Subcutaneous abdominal adipose tissue (tissue), 5 donors: Measurements from ENCODE around the gene CCDC177.
A peak's percentile ranks its signal among the peaks of the same experiment; 100 is the strongest.

Source experiments
- H3K27ac ChIP-seq: one replicate; pipeline ENCODE4 v1.7.0; 2013; ENCODE audit warnings: low read depth, mild to moderate bottlenecking, inconsistent platforms, low read length, moderate library complexity
- H3K27me3 ChIP-seq, 5 donors: one replicate each; pipeline ENCODE4 v1.7.0; 2013; ENCODE audit warnings: low read length in 5 of 5, inconsistent platforms in 1 of 5; ENCODE audit not compliant: control insufficient read depth in 5 of 5, insufficient read depth in 4 of 5
- H3K36me3 ChIP-seq, 5 donors: one replicate each; pipeline ENCODE4 v1.7.0; 2013; ENCODE audit warnings: low read length in 5 of 5; ENCODE audit not compliant: control insufficient read depth in 5 of 5, insufficient read depth in 5 of 5
- H3K4me1 ChIP-seq, 5 donors: one replicate each; pipeline ENCODE4 v1.7.0; 2013; ENCODE audit warnings: low read length in 5 of 5, mild to moderate bottlenecking in 3 of 5, moderate library complexity in 1 of 5; ENCODE audit not compliant: control insufficient read depth in 5 of 5, insufficient read depth in 5 of 5
- H3K4me3 ChIP-seq, 5 donors: one replicate each; pipeline ENCODE4 v1.7.0; 2013; ENCODE audit warnings: low read length in 5 of 5, low read depth in 1 of 5
- H3K9ac ChIP-seq, 5 donors: one replicate each; pipeline ENCODE4 v1.7.0; 2013; ENCODE audit warnings: low read length in 5 of 5, mild to moderate bottlenecking in 4 of 5, moderate library complexity in 3 of 5
- H3K9me3 ChIP-seq, 5 donors: one replicate each; pipeline ENCODE4 v1.7.0; 2013; ENCODE audit warnings: low read length in 5 of 5; ENCODE audit not compliant: control insufficient read depth in 5 of 5
- donor health status: healthy.
- donor health status: healthy.
- donor health status: healthy.
- donor health status: healthy.
- donor health status: healthy.

CCDC177 gene

DNA sequence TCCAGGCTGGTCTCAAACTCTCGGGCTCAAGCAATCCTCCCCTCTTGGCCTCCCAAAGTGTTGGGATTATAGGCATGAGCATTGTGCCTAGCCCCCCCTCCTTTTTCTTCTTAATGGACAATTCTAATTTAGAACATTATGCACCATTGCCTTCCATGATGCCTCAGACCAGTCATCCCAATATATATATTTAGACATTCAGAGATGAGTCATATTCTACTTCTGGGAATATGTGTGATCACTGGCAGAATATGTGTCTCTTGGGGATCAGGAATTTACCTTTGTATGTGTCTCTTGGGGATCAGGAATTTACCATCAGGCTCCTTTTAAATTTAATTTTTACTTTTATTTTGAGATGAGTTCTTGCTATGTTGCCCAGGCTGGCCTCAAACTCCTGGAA lies 7.5 kb upstream of the CCDC177 start:
- no peaks in the 10 kb centered on the region for H3K36me3 ChIP-seq
- no peaks in the 10 kb centered on the region for H3K9me3 ChIP-seq
- H3K4me1 ChIP-seq = peaks cover 1 to 22% (median 7%) of the 10 kb centered on the region in 5 donors
- no peak overlapping the region for H3K9ac ChIP-seq
- no peaks in the 10 kb centered on the region for H3K27me3 ChIP-seq
- H3K4me3 ChIP-seq = no peak overlapping the region
- H3K27ac ChIP-seq = no peak overlapping the region

DNA sequence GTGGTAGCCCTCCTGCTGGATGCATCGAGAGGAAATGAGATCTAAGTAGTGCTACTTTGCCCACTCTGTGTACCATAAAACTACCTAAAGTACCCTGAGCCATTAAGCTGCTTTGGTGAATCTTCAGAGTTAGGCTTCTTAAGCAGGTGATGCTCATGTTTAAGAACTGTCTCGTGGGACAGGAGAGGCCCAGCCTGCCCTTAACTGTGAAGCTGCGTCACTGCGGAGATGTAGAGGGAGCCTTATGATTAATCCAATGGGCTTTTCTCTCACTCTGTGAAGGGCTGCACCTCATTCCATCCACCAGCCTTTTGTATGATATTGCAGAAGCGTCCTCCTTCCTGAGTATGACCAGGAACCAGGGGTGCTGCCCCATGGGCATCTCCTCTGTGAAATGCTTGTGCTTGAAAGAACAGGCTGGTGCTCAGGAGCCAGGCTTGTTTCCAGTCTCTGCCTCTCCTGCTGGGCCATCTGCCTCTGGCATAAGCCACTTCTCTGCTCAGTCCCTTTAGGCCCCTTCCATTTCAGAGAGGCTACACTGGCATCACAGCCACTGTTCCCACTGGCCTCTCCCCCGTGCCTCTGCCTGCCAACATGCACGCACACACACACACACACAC lies 6.8 kb upstream of the CCDC177 start:
- Histone ChIP-seq H3K4me1 (peaks cover 0 to 14% (median 3%) of the 10 kb centered on the region in 5 donors), H3K27ac (no peak overlapping the region), H3K36me3 (no peaks in the 10 kb centered on the region), H3K4me3 (no peak overlapping the region), H3K9me3 (no peaks in the 10 kb centered on the region), H3K9ac (no peak overlapping the region), H3K27me3 (peaks cover 0 to 6% (median 1%) of the 10 kb centered on the region in 5 donors)

DNA sequence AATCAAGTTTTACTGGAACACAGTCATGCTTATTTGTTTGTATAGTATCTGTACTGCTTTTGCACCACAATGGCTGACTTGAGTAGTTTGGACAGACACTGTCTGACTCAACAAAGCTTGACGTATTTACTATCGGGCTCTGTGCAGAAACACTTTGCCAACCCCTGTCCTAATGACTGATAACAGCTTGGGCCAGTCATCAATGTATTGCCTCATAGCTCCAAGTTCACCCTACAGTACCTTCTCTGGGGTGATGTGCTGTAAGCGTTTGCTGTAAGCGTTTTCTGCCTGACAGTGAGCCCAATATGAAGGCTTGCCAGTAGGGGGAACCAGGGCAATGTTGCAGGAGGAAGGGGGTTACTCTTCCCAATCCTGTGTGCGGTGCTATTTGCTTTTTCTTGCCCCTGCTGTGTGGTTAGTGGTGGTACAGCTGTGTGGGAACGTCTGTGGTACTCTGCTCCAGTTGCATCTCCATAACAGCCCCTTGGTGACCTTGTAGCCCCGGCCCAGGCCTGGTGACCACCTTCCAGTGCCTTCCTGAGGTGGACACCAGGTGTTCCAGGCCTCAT lies 5.4 kb upstream of the CCDC177 start:
- Histone ChIP-seq H3K27ac (no peak overlapping the region), H3K9ac (no peak overlapping the region), H3K36me3 (no peaks in the 10 kb centered on the region), H3K4me3 (no peak overlapping the region), H3K9me3 (no peaks in the 10 kb centered on the region), H3K27me3 (peaks cover 0 to 14% (median 6%) of the 10 kb centered on the region in 5 donors), H3K4me1 (peaks cover 0 to 5% (median 0%) of the 10 kb centered on the region in 5 donors)

DNA sequence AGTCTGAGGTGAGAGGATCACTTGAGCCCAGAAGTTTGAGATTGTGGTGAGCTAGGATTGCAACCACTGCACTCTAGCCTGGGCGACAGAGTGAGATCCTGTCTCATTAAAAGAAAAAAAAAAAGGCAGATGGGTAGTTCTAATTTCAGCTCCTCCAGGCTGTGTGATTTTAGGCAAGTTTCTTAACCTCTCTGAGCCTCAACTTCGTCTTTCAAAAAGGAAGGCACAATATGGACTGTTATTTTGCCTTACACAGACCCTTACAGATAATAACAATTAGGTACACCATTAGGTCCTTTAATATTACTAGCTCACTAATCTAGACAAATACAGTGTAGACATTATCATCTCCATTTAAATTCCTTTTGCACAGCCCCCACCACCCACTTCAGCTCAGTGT lies 4.8 kb upstream of the CCDC177 start:
- H3K4me1 ChIP-seq = peaks cover 0 to 10% (median 3%) of the 10 kb centered on the region in 5 donors
- H3K9me3 ChIP-seq = no peaks in the 10 kb centered on the region
- peaks cover 2 to 19% (median 7%) of the 10 kb centered on the region in 5 donors for H3K27me3 ChIP-seq
- no peaks in the 10 kb centered on the region for H3K36me3 ChIP-seq
- no peak overlapping the region for H3K27ac ChIP-seq
- no peak overlapping the region for H3K4me3 ChIP-seq
- no peak overlapping the region for H3K9ac ChIP-seq

DNA sequence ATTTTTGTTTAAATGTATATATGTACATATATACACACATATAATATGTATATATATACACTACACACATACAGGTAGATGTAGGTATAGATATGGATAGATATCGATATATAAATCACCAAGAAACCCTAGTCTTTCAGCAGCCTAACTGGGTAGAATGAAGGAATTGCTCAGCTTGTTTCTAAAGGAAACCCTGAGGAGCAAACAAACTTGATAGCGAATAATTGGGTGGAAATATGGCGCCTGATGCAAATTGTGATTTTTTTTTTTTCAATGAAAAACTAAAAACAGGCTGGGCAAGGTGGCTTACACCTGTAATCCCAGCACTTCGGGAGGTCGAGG lies 254 bp upstream of the CCDC177 start:
- no peak overlapping the region for H3K27ac ChIP-seq
- H3K9ac ChIP-seq = no peak overlapping the region
- H3K9me3 ChIP-seq = peaks cover 0 to 3% (median 0%) of the 10 kb centered on the region in 5 donors
- H3K4me3 ChIP-seq = no peak overlapping the region
- H3K4me1 ChIP-seq = peaks cover 0 to 43% (median 31%) of the 10 kb centered on the region in 5 donors
- peaks cover 33 to 59% (median 45%) of the 10 kb centered on the region in 5 donors for H3K27me3 ChIP-seq
- H3K36me3 ChIP-seq = no peaks in the 10 kb centered on the region

DNA sequence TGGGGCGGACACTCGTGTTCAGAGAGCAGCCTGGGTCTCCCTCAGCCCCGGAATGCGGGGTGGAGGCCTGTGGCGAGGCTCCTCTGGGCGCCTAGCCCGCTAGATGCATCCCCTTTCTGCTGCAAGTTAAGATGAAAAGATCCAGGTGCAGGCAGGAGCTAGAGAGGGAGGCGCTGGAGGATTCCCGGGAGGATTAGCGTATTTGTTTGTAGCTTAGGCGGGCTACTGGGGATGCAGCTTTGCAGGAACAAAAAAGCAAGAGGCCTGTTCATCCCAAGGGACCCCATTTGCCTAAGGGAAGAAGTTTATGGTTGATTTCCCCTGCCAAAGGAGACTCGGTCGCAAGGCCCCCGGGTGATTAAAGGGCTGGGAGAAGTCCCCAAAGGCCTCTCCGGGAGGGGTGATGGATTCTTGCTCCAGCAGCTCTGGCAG lies 824 bp downstream of the CCDC177 start:
- peak overlapping the region in 2 of 5 donors; percentile 26 to 62 for H3K4me3 ChIP-seq
- H3K9me3 ChIP-seq = peaks cover 0 to 3% (median 0%) of the 10 kb centered on the region in 5 donors
- no peak overlapping the region for H3K9ac ChIP-seq
- H3K27me3 ChIP-seq = peaks cover 33 to 61% (median 53%) of the 10 kb centered on the region in 5 donors
- no peaks in the 10 kb centered on the region for H3K36me3 ChIP-seq
- H3K27ac ChIP-seq = no peak overlapping the region
- peaks cover 0 to 38% (median 31%) of the 10 kb centered on the region in 5 donors for H3K4me1 ChIP-seq

DNA sequence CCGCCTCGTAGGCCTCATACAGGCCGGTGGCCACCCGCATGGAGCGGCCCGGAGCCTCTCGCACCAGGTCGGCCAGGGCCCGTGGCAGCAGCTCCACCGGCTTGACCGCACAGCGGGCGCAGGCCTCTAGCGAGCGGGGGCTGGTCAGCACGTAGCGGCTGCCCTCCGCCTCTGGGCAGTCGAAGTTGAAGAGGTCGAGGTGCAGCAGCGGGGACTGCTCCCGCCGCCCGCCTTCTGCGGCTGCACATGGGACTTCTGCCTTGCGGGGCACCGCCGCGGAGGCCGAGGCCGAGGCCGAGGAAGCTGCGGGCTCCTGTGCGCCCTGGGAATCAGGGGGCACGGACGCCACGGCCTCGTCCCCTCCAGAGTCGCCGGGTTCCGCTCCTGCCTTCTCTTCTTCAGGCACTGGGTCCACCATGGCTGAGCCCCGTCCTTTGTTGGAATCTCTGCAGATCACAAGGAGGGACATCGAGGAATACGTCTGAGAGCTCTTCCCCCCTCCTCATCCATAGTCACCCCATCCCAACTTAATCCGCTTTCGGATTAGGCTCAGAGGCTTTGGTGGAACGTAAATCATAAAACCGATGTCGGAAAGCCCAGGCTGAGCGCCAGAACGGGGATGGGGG lies 1.4 kb downstream of the CCDC177 start:
- H3K9ac ChIP-seq = no peak overlapping the region
- peak overlapping the region in 2 of 5 donors; percentile 26 to 62 for H3K4me3 ChIP-seq
- no peaks in the 10 kb centered on the region for H3K36me3 ChIP-seq
- H3K9me3 ChIP-seq = peaks cover 0 to 3% (median 0%) of the 10 kb centered on the region in 5 donors
- no peak overlapping the region for H3K27ac ChIP-seq
- peaks cover 33 to 61% (median 53%) of the 10 kb centered on the region in 5 donors for H3K27me3 ChIP-seq
- H3K4me1 ChIP-seq = peaks cover 0 to 38% (median 31%) of the 10 kb centered on the region in 5 donors

DNA sequence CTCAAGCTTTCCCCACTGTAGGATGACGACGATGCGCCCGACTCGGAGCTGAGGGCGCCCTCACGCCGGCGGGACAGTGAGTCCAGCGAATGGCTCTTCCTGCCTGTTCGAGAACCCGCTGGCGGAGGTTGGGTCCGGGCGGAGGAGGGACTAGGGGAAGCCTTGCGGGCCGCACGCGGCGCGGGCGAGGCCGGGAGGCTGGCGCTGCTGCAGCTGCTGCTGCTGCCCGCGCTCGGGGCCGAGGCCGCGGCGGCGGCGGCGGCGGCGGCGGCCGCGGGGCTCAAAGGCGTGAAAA lies 1.9 kb downstream of the CCDC177 start:
- Histone ChIP-seq H3K4me1 (peaks cover 0 to 38% (median 31%) of the 10 kb centered on the region in 5 donors), H3K36me3 (no peaks in the 10 kb centered on the region), H3K9ac (no peak overlapping the region), H3K4me3 (peak overlapping the region in 4 of 5 donors; percentile 17 to 68 (median 58)), H3K9me3 (peaks cover 0 to 3% (median 0%) of the 10 kb centered on the region in 5 donors), H3K27me3 (peaks cover 34 to 61% (median 57%) of the 10 kb centered on the region in 5 donors), H3K27ac (no peak overlapping the region)

DNA sequence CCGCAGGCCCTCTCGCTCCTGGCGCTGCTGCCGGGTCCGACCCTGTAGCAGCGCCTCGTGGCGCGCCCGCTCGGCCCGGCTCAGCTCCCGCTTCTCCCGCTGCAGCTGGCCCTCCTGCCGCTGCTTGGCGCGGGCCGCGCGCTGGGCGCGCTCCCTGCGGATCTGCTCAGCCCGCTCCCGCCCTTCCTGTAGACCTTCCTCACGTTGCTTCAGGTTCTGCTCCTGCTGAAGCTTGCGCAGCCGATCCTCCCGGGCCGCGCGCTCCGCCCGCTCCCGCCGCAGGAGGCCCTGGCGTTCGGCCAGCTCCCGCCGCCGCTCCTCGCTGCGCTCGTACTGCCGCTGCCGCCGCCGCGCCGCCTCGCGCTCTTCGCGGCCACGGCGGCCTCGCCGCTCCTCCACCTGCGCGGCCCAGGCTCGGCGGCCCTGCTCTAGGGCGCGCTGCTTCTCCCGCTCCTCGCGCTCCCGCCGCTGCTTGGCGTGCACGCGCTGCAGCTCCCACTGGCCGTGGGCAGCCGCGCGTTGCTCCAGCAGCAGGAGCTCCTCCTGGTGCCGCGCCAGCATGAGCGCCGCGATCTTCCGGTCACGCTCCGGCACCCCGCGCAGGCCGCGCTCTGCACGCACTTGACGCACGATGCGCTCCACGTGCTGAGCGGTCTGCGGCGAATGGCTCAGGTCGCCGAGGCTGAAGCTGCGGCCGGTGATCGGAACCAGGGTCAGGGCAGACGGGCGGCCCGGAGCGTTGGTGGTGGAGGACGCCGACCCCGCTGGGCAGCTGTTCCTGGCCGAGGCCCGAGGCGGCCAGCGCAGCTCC lies 2.4 kb downstream of the CCDC177 start:
- Histone ChIP-seq H3K36me3 (no peaks in the 10 kb centered on the region), H3K4me3 (peak overlapping the region in 4 of 5 donors; percentile 54 to 68 (median 62)), H3K9ac (no peak overlapping the region), H3K9me3 (peaks cover 0 to 3% (median 0%) of the 10 kb centered on the region in 5 donors), H3K4me1 (peaks cover 0 to 38% (median 31%) of the 10 kb centered on the region in 5 donors), H3K27me3 (peaks cover 36 to 65% (median 62%) of the 10 kb centered on the region in 5 donors), H3K27ac (no peak overlapping the region)
